ENCODE measurements around the gene TEC.
"Not testable (repeated sequence)": the region's sequence is repeated elsewhere in the genome, so short reads cannot be mapped to it uniquely, and the experiment has no call there.

TEC gene

GRCh38 chr4:48242511-48243195 lies 27.0 kb downstream of the TEC start:
- no peak for DNase-seq (ENCODE audit: low spot score)

GRCh38 chr4:48241731-48242130 lies 27.9 kb downstream of the TEC start:
- DNase-seq (ENCODE audit: low spot score): no peak

DNA sequence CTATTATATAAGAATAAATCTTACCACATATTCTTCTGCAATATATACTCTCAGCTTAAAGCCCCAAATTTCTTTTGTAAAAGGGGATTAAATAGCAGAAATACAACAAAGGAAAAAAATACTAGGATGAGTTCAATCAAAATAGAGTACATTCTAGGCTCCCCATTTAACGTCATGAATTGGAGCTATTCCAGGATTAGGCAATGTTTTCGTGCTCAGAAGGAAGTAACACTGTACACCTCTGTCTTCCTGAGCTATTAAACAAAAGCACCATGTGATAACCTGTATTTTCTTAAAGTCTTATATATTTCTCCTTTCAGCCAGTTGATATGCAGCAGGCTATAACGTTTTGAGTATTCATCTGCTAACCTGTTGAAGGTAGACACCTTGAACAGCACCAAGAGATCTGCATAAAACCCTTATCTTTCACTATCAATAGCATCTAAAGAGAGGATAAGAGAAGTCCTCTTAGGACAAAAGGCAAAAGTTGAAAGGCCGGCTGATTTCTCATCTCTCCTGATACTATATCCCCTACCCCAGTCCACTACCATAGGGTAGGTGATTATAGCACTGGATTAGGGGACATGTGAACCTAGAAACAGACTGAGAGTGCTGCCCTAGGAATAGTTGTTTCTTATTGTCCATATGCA lies 31.5 kb downstream of the TEC start:
- no peak for DNase-seq (ENCODE audit: low spot score)

DNA sequence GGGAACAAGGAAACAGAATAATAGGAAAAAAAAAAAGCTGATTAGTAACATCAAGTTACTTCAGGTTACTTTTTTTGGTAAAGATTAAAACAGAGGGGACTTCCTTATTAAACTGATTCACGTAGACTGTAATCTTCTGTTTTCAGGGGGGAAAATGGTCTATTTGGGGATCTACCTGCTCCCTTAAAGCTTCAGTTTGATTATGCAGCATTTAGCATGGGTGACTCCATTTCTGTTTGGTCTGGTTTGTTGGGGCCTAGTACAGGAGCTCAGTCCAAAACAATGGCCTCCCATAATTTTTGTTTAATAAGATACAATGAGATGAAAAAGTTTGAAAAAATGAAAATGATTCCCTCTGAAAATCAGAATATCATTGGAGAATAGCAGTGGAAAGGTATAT lies 34.6 kb downstream of the TEC start:
- DNase-seq (ENCODE audit: low spot score): no peak

GRCh38 chr4:48234575-48234974 lies 35.1 kb downstream of the TEC start:
- no peak for DNase-seq (ENCODE audit: low spot score)

- DNase-seq (ENCODE audit: low spot score): no peak
Measured at GRCh38 chr4:48228949-48229348, 40.7 kb downstream of the TEC start.

DNA sequence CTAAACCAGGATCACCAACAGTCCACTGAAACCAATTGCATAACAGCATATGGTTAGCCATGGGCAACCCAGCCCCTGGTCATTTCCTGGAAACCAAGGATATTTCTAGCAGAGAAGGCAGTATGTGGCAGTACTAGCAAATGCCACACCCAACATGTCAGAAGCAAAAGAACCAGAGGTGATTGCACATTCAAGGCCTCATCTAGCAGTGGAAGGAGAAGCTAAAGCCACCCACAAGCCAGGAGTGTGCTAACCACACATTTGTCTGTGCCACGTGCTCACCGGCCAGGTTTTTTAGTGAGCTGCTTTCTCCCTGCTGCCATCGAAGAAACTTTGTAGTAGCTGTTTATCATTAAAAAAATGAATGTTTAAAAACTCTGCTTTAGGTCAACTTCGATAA lies 42.0 kb downstream of the TEC start:
- DNase-seq (ENCODE audit: low spot score): no peak

GRCh38 chr4:48226199-48226598 lies 43.4 kb downstream of the TEC start:
- no peak for DNase-seq (ENCODE audit: low spot score)

DNA sequence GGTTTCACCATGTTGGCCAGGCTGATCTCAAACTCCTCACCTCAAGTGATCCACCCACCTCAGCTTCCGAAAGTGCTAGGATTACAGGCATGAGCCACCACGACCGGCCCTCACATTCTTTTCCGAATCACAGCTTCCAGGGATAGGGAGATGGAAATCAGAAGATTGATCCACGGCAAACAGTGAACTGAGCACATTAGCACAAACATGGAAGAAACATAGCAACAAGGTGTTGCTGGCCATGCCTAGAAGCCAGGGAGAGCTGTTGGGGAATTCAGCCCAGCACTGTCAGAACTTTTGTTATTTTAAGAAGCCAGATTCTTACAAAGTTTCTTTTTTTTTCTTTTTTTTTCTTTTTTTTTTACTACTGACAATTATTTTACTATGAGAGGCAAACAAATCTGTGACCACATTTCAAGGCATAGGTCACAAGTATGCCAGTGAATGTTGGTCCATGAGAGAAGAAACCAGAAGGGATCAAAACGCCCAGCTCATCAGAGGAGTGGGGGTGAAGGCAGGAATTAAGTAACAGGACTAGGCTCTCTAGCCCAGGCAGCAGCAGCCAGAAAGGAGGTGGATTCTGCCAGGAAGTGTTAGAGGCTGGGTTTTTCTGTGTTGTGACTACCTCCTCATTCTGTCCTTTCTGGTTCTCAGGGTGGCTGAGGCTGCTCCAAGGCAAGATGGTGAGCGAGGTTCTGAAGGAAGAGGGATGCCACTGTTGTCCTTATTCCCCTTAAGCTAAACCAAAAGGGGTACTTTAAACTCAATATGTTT lies 44.1 kb downstream of the TEC start:
- no peak for DNase-seq (ENCODE audit: low spot score)

- DNase-seq (ENCODE audit: low spot score): no peak
Measured at GRCh38 chr4:48224606-48225005, 45.0 kb downstream of the TEC start.

- DNase-seq (ENCODE audit: low spot score): no peak
Measured at GRCh38 chr4:48223633-48224295, 45.9 kb downstream of the TEC start.

- no peak for DNase-seq (ENCODE audit: low spot score)
Measured at GRCh38 chr4:48222491-48222890, 47.1 kb downstream of the TEC start.

DNA sequence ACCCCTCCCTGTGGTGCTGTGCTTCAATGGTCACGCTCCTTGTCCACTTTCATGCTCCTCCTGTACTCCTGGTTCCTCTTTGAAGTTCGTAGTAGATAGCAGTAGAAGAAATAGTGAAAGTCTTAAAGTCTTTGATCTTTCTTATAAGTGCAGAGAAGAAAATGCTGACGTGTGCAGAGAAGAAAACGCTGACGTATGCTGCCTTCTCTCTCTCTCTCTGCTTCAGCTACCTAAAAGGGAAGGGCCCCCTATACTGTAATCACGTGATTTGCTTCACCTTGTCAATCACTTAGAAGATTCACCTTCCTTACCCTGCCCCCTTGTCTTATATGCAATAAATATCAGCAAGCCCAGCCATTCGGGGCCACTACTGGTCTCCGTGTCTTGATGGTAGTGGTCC lies 50.2 kb downstream of the TEC start:
- not testable (repeated sequence) for DNase-seq (ENCODE audit: low spot score)

- no peak for DNase-seq (ENCODE audit: low spot score)
Measured at GRCh38 chr4:48216563-48216962, 53.1 kb downstream of the TEC start.

GRCh38 chr4:48215977-48216376 lies 53.7 kb downstream of the TEC start:
- no peak for DNase-seq (ENCODE audit: low spot score)

GRCh38 chr4:48212165-48212564 lies 57.5 kb downstream of the TEC start:
- no peak for DNase-seq (ENCODE audit: low spot score)

DNA sequence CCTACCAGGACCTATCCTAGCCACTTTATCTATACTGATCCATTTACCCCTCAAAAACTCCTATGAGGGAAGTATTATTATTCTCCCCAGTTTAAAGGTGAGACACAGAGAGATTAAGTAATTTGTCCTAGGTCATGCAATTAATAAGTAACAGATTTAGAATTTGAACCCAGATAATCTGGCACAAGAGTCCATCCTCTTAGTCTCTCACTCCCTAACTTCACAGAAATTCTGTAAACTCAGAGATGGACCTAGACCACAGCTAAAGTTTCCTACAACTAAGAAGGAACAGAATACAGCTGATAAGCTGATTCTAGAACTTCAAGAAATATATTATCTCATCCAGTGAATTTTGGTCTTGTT lies 58.7 kb downstream of the TEC start:
- DNase-seq (ENCODE audit: low spot score): no peak

DNA sequence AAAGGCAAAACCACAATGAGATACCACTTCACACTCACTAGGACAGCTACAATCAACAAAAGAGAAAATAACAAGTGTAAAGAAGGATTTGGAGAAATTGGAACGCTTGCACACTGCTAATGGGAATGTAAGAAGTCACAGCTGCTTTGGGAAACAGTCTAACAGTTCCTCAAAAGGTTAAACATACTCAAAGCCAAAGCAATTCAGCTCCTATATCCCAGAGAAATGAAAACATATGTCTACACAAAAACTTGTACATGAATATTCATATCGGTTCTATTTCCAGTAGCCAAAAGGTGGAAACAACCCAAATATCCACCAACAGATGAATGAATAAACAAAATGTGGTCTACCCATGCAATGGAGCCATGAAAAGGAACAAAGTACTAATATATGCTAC lies 64.0 kb downstream of the TEC start:
- DNase-seq (ENCODE audit: low spot score): no peak

DNA sequence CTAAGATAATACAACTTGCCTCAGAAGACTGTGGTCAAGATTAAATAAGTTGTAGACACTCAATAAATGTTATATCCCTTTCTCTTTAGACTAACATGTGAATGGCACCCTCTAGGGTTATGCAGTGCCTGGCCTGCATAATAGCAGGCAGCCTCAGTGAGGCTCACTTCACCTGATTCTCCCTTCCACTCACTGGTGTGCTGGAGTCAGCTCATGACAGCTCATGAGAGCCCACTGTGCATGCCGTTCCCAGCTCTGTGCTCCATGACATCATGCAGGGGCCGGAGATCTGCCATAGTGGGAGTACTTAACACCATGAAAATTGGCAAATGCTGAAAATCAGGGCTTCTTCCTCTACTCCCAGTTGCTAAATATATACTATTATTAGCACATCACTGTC lies 64.5 kb downstream of the TEC start:
- DNase-seq (ENCODE audit: low spot score): no peak

DNA sequence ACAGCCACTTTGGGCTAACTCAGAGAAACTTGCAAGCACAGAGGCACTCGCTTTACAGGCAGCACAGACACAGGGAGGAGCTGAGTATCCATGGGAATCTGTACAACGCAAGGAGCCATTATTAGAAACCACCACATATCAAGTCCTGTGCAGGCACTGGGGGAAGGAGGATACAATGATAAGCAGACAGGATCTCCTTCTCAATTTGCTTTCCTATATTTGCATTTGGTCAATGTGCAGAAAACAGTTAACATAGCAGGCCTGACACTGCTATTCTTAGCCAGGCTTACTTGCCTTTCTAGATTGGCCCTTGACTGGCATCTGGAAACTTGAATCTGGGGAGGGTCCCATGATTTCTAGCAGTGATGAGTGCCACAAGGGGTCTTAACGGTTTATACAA lies 65.8 kb downstream of the TEC start:
- no peak for DNase-seq (ENCODE audit: low spot score)

DNA sequence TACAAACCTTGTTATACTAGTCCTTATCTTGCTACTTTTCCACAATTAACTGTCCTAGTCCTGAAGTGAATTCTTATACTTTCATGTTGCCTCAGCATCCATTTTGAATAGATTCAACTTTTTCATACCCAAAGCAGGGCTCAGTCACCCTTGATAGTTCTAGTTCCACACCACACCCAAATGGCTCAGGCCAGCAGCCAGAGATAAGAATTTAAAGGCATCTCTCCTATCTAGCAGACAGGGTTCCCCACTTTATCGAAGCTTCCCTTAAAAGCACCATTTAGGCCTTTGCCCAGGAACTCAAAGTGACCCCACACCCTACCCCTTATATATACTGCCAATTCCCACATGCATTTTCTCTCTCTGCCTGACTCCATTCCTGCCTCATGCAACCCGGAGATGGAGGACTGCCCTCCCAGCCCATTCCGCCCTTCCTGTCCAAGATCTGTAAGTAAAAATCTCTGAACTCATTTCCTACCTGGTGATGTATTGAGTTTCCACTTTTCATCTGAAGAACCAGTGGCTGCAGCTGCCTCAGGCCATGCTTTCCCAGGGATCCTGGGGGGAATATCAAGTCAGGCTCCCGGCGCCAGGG lies 71.9 kb downstream of the TEC start:
- no peak for DNase-seq (ENCODE audit: low spot score)

GRCh38 chr4:48196758-48197504 lies 72.7 kb downstream of the TEC start:
- no peak for DNase-seq (ENCODE audit: low spot score)

Data from hepatic stellate cell (primary cell).